Ovary (tissue), 3 donors: ENCODE measurements around the gene CENPF.

Experiments used
- EP300 ChIP-seq: sonication (generic); formaldehyde crosslinking; IDR thresholded peaks from one replicate; pipeline ENCODE4 v1.6.1; 2017; ENCODE audit warnings: antibody characterized with exemption
- POLR2A ChIP-seq: fragments of 450-650 bp; IDR thresholded peaks from one replicate; pipeline ENCODE4 v1.6.1; 2017; ENCODE audit warnings: antibody characterized with exemption, mild to moderate bottlenecking, moderate library complexity
- TF ChIP-seq, protein P1 (sequence below), 3 donors: fragments of 450-650 bp in 2 of 3; fragments of 200-600 bp in 1 of 3; IDR thresholded peaks; one replicate each; pipeline versions ENCODE4 v1.5.1 to v1.8.0; 2016 to 2022; ENCODE audit warnings: antibody characterized with exemption in 3 of 3, mild to moderate bottlenecking in 1 of 3
- donor health status: DM: no; HTN: no; CAD: no.

DNA sequence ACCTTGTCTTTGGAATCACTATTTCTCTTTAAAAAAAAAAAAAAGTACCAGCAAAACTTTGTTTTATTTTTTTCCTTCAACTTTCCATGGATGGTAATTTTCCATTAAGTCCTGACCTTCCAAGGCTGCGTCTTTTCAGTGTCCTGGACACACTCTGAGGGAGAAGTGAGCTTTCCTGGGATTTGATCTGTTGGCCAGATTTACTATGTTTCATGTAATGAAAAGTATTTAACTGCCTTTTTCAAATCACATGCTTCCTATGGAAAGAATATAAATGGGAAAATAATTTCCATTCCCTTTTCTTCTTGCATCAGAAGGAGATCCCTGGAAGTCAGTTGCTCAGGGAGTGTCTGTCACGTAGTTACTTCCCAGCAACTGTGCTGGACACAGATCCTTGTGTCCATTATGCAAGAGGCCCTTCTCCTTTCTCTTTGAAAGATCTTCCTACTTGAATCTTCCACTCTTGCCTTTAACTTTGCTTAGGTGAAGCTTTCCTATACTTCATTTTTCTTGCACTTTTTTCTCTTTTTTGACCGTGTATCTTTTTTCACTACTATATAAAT lies 59.3 kb downstream of the CENPF start:
- TF ChIP-seq, protein P1, sequence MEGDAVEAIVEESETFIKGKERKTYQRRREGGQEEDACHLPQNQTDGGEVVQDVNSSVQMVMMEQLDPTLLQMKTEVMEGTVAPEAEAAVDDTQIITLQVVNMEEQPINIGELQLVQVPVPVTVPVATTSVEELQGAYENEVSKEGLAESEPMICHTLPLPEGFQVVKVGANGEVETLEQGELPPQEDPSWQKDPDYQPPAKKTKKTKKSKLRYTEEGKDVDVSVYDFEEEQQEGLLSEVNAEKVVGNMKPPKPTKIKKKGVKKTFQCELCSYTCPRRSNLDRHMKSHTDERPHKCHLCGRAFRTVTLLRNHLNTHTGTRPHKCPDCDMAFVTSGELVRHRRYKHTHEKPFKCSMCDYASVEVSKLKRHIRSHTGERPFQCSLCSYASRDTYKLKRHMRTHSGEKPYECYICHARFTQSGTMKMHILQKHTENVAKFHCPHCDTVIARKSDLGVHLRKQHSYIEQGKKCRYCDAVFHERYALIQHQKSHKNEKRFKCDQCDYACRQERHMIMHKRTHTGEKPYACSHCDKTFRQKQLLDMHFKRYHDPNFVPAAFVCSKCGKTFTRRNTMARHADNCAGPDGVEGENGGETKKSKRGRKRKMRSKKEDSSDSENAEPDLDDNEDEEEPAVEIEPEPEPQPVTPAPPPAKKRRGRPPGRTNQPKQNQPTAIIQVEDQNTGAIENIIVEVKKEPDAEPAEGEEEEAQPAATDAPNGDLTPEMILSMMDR (IDR thresholded peaks at IDR 0.05), result no peak
- no peak for TF ChIP-seq POLR2A
- no peak for TF ChIP-seq EP300
